Progenitor cell of endocrine pancreas (in vitro differentiated cells): ENCODE data around the gene TCF19. TPM values are rescaled to one million over a fixed set of nuclear protein-coding genes. Genes with fewer than 3 reads are reported as not detected.
"Not testable (repeated sequence)": the region's sequence is repeated elsewhere in the genome, so short reads cannot be mapped to it uniquely, and the experiment has no call there.

Experiments used
- DNase-seq: peaks from one replicate; pipeline ENCODE4 v3.0.0; 2021; ENCODE audit warnings: low spot score; ENCODE audit not compliant: unreplicated experiment
- H3K27ac Mint-ChIP-seq: 2 replicates; pipeline ENCODE4 v1.8.0; 2021; ENCODE audit warnings: mild to moderate bottlenecking, moderate library complexity, mixed read lengths
- H3K27me3 Mint-ChIP-seq: 2 replicates; pipeline ENCODE4 v1.8.0; 2021; ENCODE audit warnings: mixed read lengths
- H3K36me3 Mint-ChIP-seq: 2 replicates; pipeline ENCODE4 v1.8.0; 2022; ENCODE audit warnings: mixed read lengths; ENCODE audit not compliant: insufficient read depth
- H3K4me1 Mint-ChIP-seq: 2 replicates; pipeline ENCODE4 v1.8.0; 2021; ENCODE audit warnings: low read depth, mixed read lengths
- H3K4me3 Mint-ChIP-seq: 2 replicates; pipeline ENCODE4 v1.8.0; 2021; ENCODE audit warnings: low read depth, mild to moderate bottlenecking, moderate library complexity, mixed read lengths
- H3K9me3 Mint-ChIP-seq: 2 replicates; pipeline ENCODE4 v1.8.0; 2021; ENCODE audit warnings: low read depth, mixed read lengths
- CTCF ChIP-seq: fragments of 200-600 bp; sonication (generic); IDR thresholded peaks from one replicate; pipeline ENCODE4 v1.5.0; 2021; ENCODE audit warnings: antibody characterized with exemption, mild to moderate bottlenecking; ENCODE audit not compliant: unreplicated experiment
- total RNA-seq: library from RNA; stranded (reverse); gene quantifications from 2 replicates; pipeline ENCODE4 v1.2.1, GENCODE V29; 2021

TCF19 gene
- total RNA-seq, 1 donor from 2014 or later: 9.6 TPM

GRCh38 chr6:31163922-31164321 lies 5.5 kb downstream of the TCF19 start:
- H3K27me3 Mint-ChIP-seq: peaks cover 17% of the 10 kb centered on the region
- H3K27ac Mint-ChIP-seq: no peak overlapping the region
- no peak for DNase-seq
- no peak overlapping the region for H3K4me3 Mint-ChIP-seq
- H3K36me3 Mint-ChIP-seq: no peaks in the 10 kb centered on the region
- peaks cover 3% of the 10 kb centered on the region for H3K4me1 Mint-ChIP-seq
- TF ChIP-seq CTCF: no peak
- no peaks in the 10 kb centered on the region for H3K9me3 Mint-ChIP-seq

- DNase-seq, H3K27ac Mint-ChIP-seq, H3K4me1 Mint-ChIP-seq, H3K4me3 Mint-ChIP-seq, H3K9me3 Mint-ChIP-seq, H3K36me3 Mint-ChIP-seq: not testable (repeated sequence)
- H3K27me3 Mint-ChIP-seq: peaks cover 20% of the 10 kb centered on the region
Observed at GRCh38 chr6:31164475-31165063, 6.2 kb downstream of the TCF19 start.

- H3K4me3 Mint-ChIP-seq, H3K4me1 Mint-ChIP-seq, H3K9me3 Mint-ChIP-seq, DNase-seq, H3K36me3 Mint-ChIP-seq, H3K27ac Mint-ChIP-seq: not testable (repeated sequence)
- peaks cover 23% of the 10 kb centered on the region for H3K27me3 Mint-ChIP-seq
Observed at GRCh38 chr6:31165064-31165832, 6.9 kb downstream of the TCF19 start.

- no peaks in the 10 kb centered on the region for H3K4me1 Mint-ChIP-seq
- DNase-seq: no peak
- H3K9me3 Mint-ChIP-seq: no peaks in the 10 kb centered on the region
- no peak for TF ChIP-seq CTCF
- no peak overlapping the region for H3K27ac Mint-ChIP-seq
- peaks cover 25% of the 10 kb centered on the region for H3K27me3 Mint-ChIP-seq
- H3K36me3 Mint-ChIP-seq: no peaks in the 10 kb centered on the region
- H3K4me3 Mint-ChIP-seq: no peak overlapping the region
Observed at GRCh38 chr6:31165986-31166385, 7.6 kb downstream of the TCF19 start.

GRCh38 chr6:31168606-31169005 lies 10.2 kb downstream of the TCF19 start:
- TF ChIP-seq CTCF: no peak
- Mint-ChIP-seq H3K4me1 (no peaks in the 10 kb centered on the region), H3K36me3 (no peaks in the 10 kb centered on the region), H3K9me3 (no peaks in the 10 kb centered on the region), H3K27me3 (peaks cover 36% of the 10 kb centered on the region), H3K27ac (no peak overlapping the region), H3K4me3 (no peak overlapping the region)
- DNase-seq: no peak

- DNase-seq: no peak
- Mint-ChIP-seq H3K9me3 (no peaks in the 10 kb centered on the region), H3K27me3 (peaks cover 36% of the 10 kb centered on the region), H3K36me3 (no peaks in the 10 kb centered on the region), H3K4me3 (no peak overlapping the region), H3K4me1 (no peaks in the 10 kb centered on the region), H3K27ac (no peak overlapping the region)
- TF ChIP-seq CTCF: no peak
Observed at GRCh38 chr6:31169123-31169857, 10.9 kb downstream of the TCF19 start.

GRCh38 chr6:31169858-31170599 lies 11.6 kb downstream of the TCF19 start:
- H3K27ac Mint-ChIP-seq, H3K4me1 Mint-ChIP-seq, H3K9me3 Mint-ChIP-seq: not testable (repeated sequence)

More at GRCh38 chr6:31169858-31170599, 11.6 kb downstream of the TCF19 start:
- H3K27me3 Mint-ChIP-seq: peaks cover 36% of the 10 kb centered on the region
- not testable (repeated sequence) for H3K36me3 Mint-ChIP-seq, DNase-seq, H3K4me3 Mint-ChIP-seq
